Uterus (tissue), 2 donors: ENCODE measurements around the gene ASCL1.

Experiments used
- POLR2A ChIP-seq, 2 donors: fragments of 450-650 bp; IDR thresholded peaks; one replicate each; pipeline ENCODE4 v1.6.1; 2016; ENCODE audit warnings: antibody characterized with exemption in 2 of 2, mild to moderate bottlenecking in 1 of 2, moderate library complexity in 1 of 2
- TF ChIP-seq, protein P1 (sequence below), 4 experiments: fragments of 200-600 bp in 2 of 4; fragments of 450-650 bp in 2 of 4; sonication (generic) in 2 of 4; IDR thresholded peaks; one replicate each; pipeline ENCODE4 v1.5.1; 2016 to 2019; ENCODE audit warnings: antibody characterized with exemption in 4 of 4, mild to moderate bottlenecking in 2 of 4, moderate library complexity in 1 of 4

DNA sequence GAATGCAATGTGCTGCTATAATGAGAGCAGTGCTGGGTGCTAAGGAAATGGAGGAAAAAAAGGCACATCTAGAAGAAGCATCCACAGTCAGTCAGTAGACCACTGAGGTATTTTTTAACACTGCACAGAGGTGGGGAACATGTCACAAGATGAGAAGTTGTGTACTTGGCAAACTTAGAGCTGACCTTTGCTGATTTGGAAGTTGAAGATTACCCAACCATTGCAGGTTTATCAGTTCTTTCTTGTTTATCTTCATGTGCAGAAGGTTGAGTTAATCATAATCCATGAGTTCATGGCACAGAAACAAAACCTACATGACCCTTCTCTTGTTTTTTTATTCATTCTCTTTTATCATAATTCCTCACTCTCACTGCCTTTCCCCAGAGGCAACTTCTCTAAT is 37.2 kb upstream of the ASCL1 start:
- TF ChIP-seq, protein P1, sequence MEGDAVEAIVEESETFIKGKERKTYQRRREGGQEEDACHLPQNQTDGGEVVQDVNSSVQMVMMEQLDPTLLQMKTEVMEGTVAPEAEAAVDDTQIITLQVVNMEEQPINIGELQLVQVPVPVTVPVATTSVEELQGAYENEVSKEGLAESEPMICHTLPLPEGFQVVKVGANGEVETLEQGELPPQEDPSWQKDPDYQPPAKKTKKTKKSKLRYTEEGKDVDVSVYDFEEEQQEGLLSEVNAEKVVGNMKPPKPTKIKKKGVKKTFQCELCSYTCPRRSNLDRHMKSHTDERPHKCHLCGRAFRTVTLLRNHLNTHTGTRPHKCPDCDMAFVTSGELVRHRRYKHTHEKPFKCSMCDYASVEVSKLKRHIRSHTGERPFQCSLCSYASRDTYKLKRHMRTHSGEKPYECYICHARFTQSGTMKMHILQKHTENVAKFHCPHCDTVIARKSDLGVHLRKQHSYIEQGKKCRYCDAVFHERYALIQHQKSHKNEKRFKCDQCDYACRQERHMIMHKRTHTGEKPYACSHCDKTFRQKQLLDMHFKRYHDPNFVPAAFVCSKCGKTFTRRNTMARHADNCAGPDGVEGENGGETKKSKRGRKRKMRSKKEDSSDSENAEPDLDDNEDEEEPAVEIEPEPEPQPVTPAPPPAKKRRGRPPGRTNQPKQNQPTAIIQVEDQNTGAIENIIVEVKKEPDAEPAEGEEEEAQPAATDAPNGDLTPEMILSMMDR (IDR thresholded peaks at IDR 0.05): no peak
- TF ChIP-seq POLR2A (IDR thresholded peaks at IDR 0.05): no peak
